ENCODE data around the gene NFKB1. TPM values are rescaled to one million over a fixed set of nuclear protein-coding genes. Genes with fewer than 3 reads are reported as not detected.
A peak's percentile ranks its signal among the peaks of the same experiment; 100 is the strongest.

Gene NFKB1
- total RNA-seq, 3 donors from 2014 or later (not counting 1 experiment from before 2014, with no cell fraction given): 144 to 235 (median 163) TPM

DNA sequence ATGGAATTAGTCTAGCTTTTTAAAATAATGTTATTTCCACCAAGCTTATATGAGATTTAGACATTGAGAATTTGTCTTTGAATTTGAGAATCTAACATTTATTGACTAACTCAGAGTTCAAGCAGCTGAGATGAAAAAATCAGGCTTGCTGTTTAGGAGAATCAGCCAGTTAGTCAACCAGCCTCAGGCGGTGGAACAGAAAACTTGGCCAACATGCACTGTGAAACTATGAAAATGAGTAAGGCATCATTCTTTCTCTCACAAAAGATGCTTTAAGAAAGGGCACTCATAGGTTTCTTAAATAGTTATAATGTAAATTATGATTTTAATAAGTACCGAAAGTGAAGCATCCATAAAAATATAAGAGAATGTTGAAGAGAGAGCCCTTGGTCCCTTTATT lies 84.2 kb downstream of the NFKB1 start:
- peaks cover 23 to 26% of the 10 kb centered on the region in 2 donors for H3K4me1 Mint-ChIP-seq
- intact Hi-C loops (cut with micrococcal nuclease): no loop called here
- Histone ChIP-seq H3K27ac (ENCODE audit: low read length) (no peak overlapping the region), H3K4me3 (ENCODE audit: low read length) (no peak overlapping the region), H3K4me1 (ENCODE audit: control insufficient read depth, insufficient read depth, low read length) (peaks cover 9% of the 10 kb centered on the region), H3K9me3 (ENCODE audit: control insufficient read depth, insufficient read depth, low read length) (no peaks in the 10 kb centered on the region), H3K27me3 (ENCODE audit: control insufficient read depth, insufficient read depth, low read length) (no peaks in the 10 kb centered on the region), H3K36me3 (ENCODE audit: control insufficient read depth, insufficient read depth, low read length) (peaks cover 56% of the 10 kb centered on the region)
- no peak overlapping the region for H3K4me3 Mint-ChIP-seq
- DNase-seq (no peak), ATAC-seq (no peak)
- H3K27me3 Mint-ChIP-seq (ENCODE audit: low read depth in 2 of 2): no peaks in the 10 kb centered on the region
- H3K9me3 Mint-ChIP-seq: no peaks in the 10 kb centered on the region
- peak overlapping the region in 1 of 2 donors; percentile 13 for H3K27ac Mint-ChIP-seq
- TF ChIP-seq, protein P1, sequence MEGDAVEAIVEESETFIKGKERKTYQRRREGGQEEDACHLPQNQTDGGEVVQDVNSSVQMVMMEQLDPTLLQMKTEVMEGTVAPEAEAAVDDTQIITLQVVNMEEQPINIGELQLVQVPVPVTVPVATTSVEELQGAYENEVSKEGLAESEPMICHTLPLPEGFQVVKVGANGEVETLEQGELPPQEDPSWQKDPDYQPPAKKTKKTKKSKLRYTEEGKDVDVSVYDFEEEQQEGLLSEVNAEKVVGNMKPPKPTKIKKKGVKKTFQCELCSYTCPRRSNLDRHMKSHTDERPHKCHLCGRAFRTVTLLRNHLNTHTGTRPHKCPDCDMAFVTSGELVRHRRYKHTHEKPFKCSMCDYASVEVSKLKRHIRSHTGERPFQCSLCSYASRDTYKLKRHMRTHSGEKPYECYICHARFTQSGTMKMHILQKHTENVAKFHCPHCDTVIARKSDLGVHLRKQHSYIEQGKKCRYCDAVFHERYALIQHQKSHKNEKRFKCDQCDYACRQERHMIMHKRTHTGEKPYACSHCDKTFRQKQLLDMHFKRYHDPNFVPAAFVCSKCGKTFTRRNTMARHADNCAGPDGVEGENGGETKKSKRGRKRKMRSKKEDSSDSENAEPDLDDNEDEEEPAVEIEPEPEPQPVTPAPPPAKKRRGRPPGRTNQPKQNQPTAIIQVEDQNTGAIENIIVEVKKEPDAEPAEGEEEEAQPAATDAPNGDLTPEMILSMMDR (IDR thresholded peaks at IDR 0.05): no peak
- WGBS (ENCODE audit: insufficient coverage): 94% methylated on average over 2 of the region's 2 CpGs
- peaks cover 17% of the 10 kb centered on the region for H3K36me3 Mint-ChIP-seq

DNA sequence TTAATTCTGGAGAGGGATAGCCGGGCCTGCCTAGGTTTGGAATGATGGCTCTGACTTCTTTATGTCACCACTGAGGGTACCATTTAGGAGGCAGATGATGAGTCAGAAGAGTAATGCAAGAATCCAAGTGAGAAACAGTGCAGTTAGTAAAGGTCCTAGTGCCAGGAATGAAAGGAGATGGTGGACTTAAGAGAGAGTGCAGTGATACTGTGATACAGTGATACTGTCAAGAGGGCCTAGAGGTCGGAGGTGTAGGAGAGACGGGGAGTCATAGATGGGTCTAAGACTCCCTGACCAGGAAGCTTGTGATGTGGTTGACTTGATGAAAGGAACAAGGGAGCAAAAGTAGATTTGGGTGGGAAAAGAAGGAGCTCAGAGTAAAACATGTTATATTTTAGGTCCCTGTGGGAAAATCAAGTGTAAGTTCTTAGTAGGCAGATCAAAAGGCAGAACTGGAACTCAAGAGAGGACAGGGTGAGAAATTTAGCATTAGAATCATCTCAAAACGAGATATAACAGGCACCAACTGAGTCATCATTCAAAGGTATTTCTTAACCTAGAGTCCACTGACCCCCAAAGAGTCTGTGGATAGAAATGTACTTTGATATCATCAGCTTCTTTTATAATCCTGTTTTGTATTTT lies 85.0 kb downstream of the NFKB1 start:
- Histone ChIP-seq H3K27me3 (ENCODE audit: control insufficient read depth, insufficient read depth, low read length) (no peaks in the 10 kb centered on the region), H3K36me3 (ENCODE audit: control insufficient read depth, insufficient read depth, low read length) (peaks cover 50% of the 10 kb centered on the region), H3K9me3 (ENCODE audit: control insufficient read depth, insufficient read depth, low read length) (no peaks in the 10 kb centered on the region), H3K4me3 (ENCODE audit: low read length) (no peak overlapping the region), H3K27ac (ENCODE audit: low read length) (peak overlapping the region; percentile 37), H3K4me1 (ENCODE audit: control insufficient read depth, insufficient read depth, low read length) (peaks cover 9% of the 10 kb centered on the region)
- Mint-ChIP-seq H3K27me3 (ENCODE audit: low read depth in 2 of 2) (no peaks in the 10 kb centered on the region), H3K36me3 (peaks cover 17% of the 10 kb centered on the region), H3K4me3 (no peak overlapping the region), H3K4me1 (peaks cover 23 to 26% of the 10 kb centered on the region in 2 donors), H3K9me3 (no peaks in the 10 kb centered on the region), H3K27ac (peak overlapping the region; percentile 2 to 13)
- TF ChIP-seq, protein P1 (IDR thresholded peaks at IDR 0.05): no peak
- 83% methylated on average over 3 of the region's 4 CpGs for WGBS (ENCODE audit: insufficient coverage)
- no peak for DNase-seq
- intact Hi-C loops (cut with micrococcal nuclease): no loop called here
- ATAC-seq: peak in 2 of 3 donors; percentile 20 to 23

DNA sequence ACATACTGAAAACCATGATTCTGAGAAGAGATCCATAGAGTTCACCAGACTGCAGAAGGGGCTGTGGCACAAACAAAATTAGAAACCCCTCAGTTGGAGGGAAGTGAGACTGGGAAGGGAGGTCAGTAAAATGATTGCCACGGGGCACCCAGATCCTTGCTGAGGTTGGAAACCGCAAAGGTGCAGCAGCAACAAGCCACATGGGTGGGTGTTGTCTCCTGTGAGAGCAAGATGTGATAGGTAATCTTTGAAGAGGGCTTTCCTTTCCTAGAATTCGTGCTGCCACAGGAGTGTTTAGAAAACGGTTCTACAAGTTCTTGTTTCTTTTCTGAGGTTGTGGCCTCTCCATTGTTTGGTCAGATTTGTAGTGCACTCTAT lies 85.5 kb downstream of the NFKB1 start:
- peaks cover 51% of the 10 kb centered on the region for H3K36me3 ChIP-seq (ENCODE audit: control insufficient read depth, insufficient read depth, low read length)
- Mint-ChIP-seq H3K9me3 (no peaks in the 10 kb centered on the region), H3K4me3 (peak overlapping the region; percentile 13), H3K4me1 (peaks cover 25 to 27% of the 10 kb centered on the region in 2 donors), H3K27ac (peak overlapping the region; percentile 2 to 13), H3K27me3 (ENCODE audit: low read depth in 2 of 2) (no peaks in the 10 kb centered on the region), H3K36me3 (peaks cover 20% of the 10 kb centered on the region)
- ATAC-seq (peak in 2 of 3 donors; percentile 19 to 28), DNase-seq (peak in 1 of 2 donors; percentile 56)
- H3K27ac ChIP-seq (ENCODE audit: low read length): peak overlapping the region; percentile 37
- no peak overlapping the region for H3K4me3 ChIP-seq (ENCODE audit: low read length)
- peaks cover 9% of the 10 kb centered on the region for H3K4me1 ChIP-seq (ENCODE audit: control insufficient read depth, insufficient read depth, low read length)
- TF ChIP-seq, protein P1 (IDR thresholded peaks at IDR 0.05): no peak
- WGBS (ENCODE audit: insufficient coverage): 14% methylated on average over 4 of the region's 4 CpGs
- no peaks in the 10 kb centered on the region for H3K27me3 ChIP-seq (ENCODE audit: control insufficient read depth, insufficient read depth, low read length)
- intact Hi-C loops (cut with micrococcal nuclease): no loop called here
- no peaks in the 10 kb centered on the region for H3K9me3 ChIP-seq (ENCODE audit: control insufficient read depth, insufficient read depth, low read length)

DNA sequence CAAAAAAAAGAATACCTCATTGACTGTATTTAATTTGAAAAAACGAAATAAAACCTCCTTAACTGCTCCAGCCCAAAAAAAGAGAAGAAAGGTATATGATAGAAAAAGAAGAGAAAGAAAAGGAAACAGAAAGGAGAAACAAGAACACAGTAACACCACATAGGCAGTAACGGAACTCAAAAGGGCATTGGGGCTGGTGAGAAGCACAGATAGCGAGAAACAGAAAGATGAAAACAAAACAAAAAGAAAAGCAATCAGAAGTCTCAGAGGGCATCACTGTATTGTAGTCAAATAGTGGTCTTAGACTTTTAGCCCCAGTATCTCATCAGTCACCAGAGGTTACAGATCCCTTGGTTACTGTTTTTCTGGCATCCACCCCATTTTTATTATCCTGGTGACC lies 88.6 kb downstream of the NFKB1 start:
- no peaks in the 10 kb centered on the region for H3K9me3 ChIP-seq (ENCODE audit: control insufficient read depth, insufficient read depth, low read length)
- DNase-seq (no peak), ATAC-seq (peak in 1 of 3 donors; percentile 30)
- intact Hi-C loops (cut with micrococcal nuclease): no loop called here
- Mint-ChIP-seq H3K9me3 (no peaks in the 10 kb centered on the region), H3K27ac (peak overlapping the region; percentile 0 to 70), H3K27me3 (ENCODE audit: low read depth in 2 of 2) (no peaks in the 10 kb centered on the region), H3K4me3 (no peak overlapping the region), H3K36me3 (peaks cover 12% of the 10 kb centered on the region), H3K4me1 (peaks cover 39 to 42% of the 10 kb centered on the region in 2 donors)
- TF ChIP-seq, protein P1 (IDR thresholded peaks at IDR 0.05): no peak
- H3K4me3 ChIP-seq (ENCODE audit: low read length): no peak overlapping the region
- H3K27me3 ChIP-seq (ENCODE audit: control insufficient read depth, insufficient read depth, low read length): no peaks in the 10 kb centered on the region
- WGBS (ENCODE audit: insufficient coverage): 23% methylated on average over 2 of the region's 3 CpGs
- H3K27ac ChIP-seq (ENCODE audit: low read length): no peak overlapping the region
- peaks cover 36% of the 10 kb centered on the region for H3K36me3 ChIP-seq (ENCODE audit: control insufficient read depth, insufficient read depth, low read length)
- peaks cover 9% of the 10 kb centered on the region for H3K4me1 ChIP-seq (ENCODE audit: control insufficient read depth, insufficient read depth, low read length)

All from natural killer cell (primary cell).